ENCODE measurements around the gene ALDOC. TPM values are rescaled to one million over a fixed set of nuclear protein-coding genes. Genes with fewer than 3 reads are reported as not detected.

Gene ALDOC
- total RNA-seq, 1 donor from 2014 or later = 10.7 TPM

- DNase-seq = no peak
Observed at GRCh38 chr17:28530926-28531325, 45.8 kb downstream of the ALDOC start.

GRCh38 chr17:28530250-28530649 lies 46.4 kb downstream of the ALDOC start:
- no peak for DNase-seq

DNA sequence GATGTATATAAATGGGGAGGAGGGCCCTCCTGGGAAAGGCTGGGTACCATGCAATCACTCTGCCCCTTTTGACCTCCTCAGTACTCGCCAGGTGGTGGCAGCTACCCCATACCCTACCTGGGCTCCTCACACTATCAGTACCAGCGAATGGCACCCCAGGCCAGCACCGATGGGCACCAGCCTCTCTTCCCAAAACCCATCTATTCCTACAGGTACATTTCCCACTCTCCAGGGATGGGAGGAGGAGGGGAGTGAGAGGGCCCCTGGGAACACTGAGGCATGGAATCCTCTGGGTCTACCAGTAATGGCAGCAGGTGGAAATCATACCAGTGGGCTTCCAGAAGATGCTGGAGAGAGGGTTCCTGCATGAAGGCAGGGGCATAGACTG lies 47.7 kb downstream of the ALDOC start:
- DNase-seq = no peak

- DNase-seq = no peak
Observed at GRCh38 chr17:28528327-28529012, 48.2 kb downstream of the ALDOC start.

- no peak for DNase-seq
Observed at GRCh38 chr17:28527859-28528258, 48.8 kb downstream of the ALDOC start.

GRCh38 chr17:28527181-28527681 lies 49.5 kb downstream of the ALDOC start:
- DNase-seq = no peak

- DNase-seq = no peak
Observed at GRCh38 chr17:28526381-28526780, 50.3 kb downstream of the ALDOC start.

DNA sequence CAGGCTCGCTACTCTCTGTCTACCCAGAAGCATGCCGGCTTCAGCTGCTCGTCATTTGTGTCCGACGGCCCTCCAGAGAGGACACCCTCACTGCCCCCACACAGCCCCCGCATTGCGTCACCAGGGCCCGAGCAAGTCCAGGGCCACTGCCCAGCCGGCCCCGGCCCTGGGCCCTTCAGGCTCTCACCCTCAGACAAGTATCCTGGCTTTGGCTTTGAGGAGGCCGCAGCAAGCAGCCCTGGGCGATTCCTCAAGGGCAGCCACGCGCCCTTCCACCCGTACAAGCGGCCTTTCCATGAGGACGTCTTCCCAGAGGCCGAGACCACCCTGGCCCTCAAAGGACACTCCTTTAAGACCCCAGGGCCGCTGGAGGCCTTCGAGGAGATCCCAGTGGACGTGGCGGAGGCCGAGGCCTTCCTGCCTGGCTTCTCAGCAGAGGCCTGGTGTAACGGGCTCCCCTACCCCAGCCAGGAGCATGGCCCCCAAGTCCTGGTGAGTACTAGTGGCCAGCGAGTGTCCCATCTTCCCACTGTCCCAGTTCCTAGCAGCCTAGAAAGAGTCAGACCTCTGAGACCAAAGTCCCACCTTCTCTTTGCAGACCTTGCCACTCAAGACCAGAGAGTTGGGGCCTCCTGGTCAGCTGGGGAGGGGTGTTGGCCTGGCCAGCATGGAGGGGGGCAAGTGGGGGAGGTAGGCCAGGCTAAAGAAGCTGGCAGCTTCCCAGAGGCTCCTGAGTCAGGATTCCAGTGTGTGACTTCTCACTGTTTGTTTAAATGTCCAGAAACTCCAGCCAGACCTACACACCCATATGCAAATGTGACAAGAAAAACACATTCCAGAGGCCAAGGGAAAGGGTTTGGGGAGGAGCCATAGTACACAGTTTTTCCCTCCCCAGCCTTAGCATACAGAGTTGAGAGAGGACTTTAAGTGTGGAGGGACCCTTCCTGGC lies 51.9 kb downstream of the ALDOC start:
- DNase-seq = peak; percentile 66

- no peak for DNase-seq
Observed at GRCh38 chr17:28523876-28524275, 52.8 kb downstream of the ALDOC start.

- no peak for DNase-seq
Observed at GRCh38 chr17:28523186-28523585, 53.5 kb downstream of the ALDOC start.

Other genes starting within 250 kb of the ALDOC start
- 34.6 TPM for gene IFT20, start 241.4 kb downstream of the ALDOC start, total RNA-seq
- 26.6 TPM for gene TNFAIP1, start 241.1 kb downstream of the ALDOC start, total RNA-seq
- gene POLDIP2, start 219.4 kb downstream of the ALDOC start, total RNA-seq = 49.7 TPM
- not detected for gene SEBOX, start 211.7 kb downstream of the ALDOC start, total RNA-seq
- gene VTN, start 206.6 kb downstream of the ALDOC start, total RNA-seq = 1.0 TPM
- 11.4 TPM for gene SARM1, start 205.2 kb downstream of the ALDOC start, total RNA-seq
- gene SLC46A1, start 170.7 kb downstream of the ALDOC start, total RNA-seq = 6.5 TPM
- 1.1 TPM for gene SLC13A2, start 103.3 kb downstream of the ALDOC start, total RNA-seq
- 0.21 TPM for gene FOXN1, start 70.5 kb downstream of the ALDOC start, total RNA-seq
- 15.1 TPM for gene UNC119, start 24.3 kb downstream of the ALDOC start, total RNA-seq
- gene PIGS, start 5.4 kb downstream of the ALDOC start, total RNA-seq = 52.4 TPM
- 12.0 TPM for gene SPAG5, start 22.1 kb upstream of the ALDOC start, total RNA-seq
- gene RSKR, start 37.3 kb upstream of the ALDOC start, total RNA-seq = 6.9 TPM
- 104 TPM for gene BLTP2, start 68.3 kb upstream of the ALDOC start, total RNA-seq
- 41.4 TPM for gene SDF2, start 85.0 kb upstream of the ALDOC start, total RNA-seq
- gene SUPT6H, start 85.3 kb upstream of the ALDOC start, total RNA-seq = 51.7 TPM
- 0.21 TPM for gene PROCA1, start 135.0 kb upstream of the ALDOC start, total RNA-seq
- gene RAB34, start 141.0 kb upstream of the ALDOC start, total RNA-seq = 78.9 TPM
- 554 TPM for gene RPL23A, start 143.1 kb upstream of the ALDOC start, total RNA-seq
- not detected for gene TLCD1, start 149.3 kb upstream of the ALDOC start, total RNA-seq
- gene NEK8, start 151.9 kb upstream of the ALDOC start, total RNA-seq = 4.1 TPM
- gene TRAF4, start 167.1 kb upstream of the ALDOC start, total RNA-seq = 18.6 TPM

Data from tongue (tissue), 2 donors.